Measurements from ENCODE around the gene DYNC2H1. TPM values are rescaled to one million over a fixed set of nuclear protein-coding genes. Genes with fewer than 3 reads are reported as not detected.

The DYNC2H1 gene
- total and polyA plus RNA-seq, 12 donors: 11.0 to 30.6 (median 18.9) TPM

GRCh38 chr11:103434073-103434411 lies 324.8 kb downstream of the DYNC2H1 start:
- no peaks in the 10 kb centered on the region for H3K36me3 ChIP-seq (replicated peaks in 1 of 2)
- DNase-seq: no peak
- no peaks in the 10 kb centered on the region for H3K27me3 ChIP-seq
- intact Hi-C loops (cut with DNase I): no loop called here
- H3K4me3 ChIP-seq: no peak overlapping the region
- no peaks in the 10 kb centered on the region for H3K9me3 ChIP-seq (replicated peaks in 1 of 3)
- peaks cover 0 to 6% of the 10 kb centered on the region in 2 donors for H3K4me1 ChIP-seq (replicated peaks in 1 of 2)
- 0 to 27% (median 0%) methylated on average over 1 of the region's 1 CpG for WGBS, 4 donors
- TF ChIP-seq CTCF (IDR thresholded peaks at IDR 0.05) (no peak), POLR2A (IDR thresholded peaks at IDR 0.05) (no peak)
- no peak overlapping the region for H3K27ac ChIP-seq

GRCh38 chr11:103436131-103436770 lies 327.0 kb downstream of the DYNC2H1 start:
- 84 to 94% (median 88%) methylated on average over 3 of the region's 3 CpGs for WGBS, 4 donors

DNA sequence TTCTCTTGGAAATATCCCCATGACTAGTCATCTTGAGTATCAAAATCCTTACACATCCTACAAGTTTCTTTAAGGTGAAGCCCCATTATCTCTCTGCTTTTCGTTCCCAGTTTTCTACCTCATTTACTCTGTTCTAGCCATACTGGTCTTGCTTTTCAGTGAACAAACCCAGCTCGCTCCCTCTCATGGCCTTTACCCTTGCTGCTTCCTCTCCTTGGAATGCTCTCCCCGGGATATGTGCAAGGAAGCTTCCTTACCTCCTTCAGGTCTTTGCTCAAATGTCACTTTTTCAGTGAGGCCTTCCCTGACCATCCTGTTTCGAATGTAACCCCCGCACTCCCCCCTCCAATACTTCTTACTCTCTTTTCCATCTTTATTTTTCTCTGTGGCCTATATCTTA lies 331.8 kb downstream of the DYNC2H1 start:
- H3K9me3 ChIP-seq (replicated peaks in 1 of 3): no peaks in the 10 kb centered on the region
- no peak overlapping the region for H3K27ac ChIP-seq
- H3K4me3 ChIP-seq: no peak overlapping the region
- intact Hi-C loops (cut with DNase I): no loop called here
- H3K4me1 ChIP-seq (replicated peaks in 1 of 2): no peaks in the 10 kb centered on the region
- no peaks in the 10 kb centered on the region for H3K27me3 ChIP-seq
- WGBS, 4 donors: 86 to 92% (median 88%) methylated on average over 5 of the region's 5 CpGs
- no peak for DNase-seq
- TF ChIP-seq POLR2A (IDR thresholded peaks at IDR 0.05) (no peak), CTCF (IDR thresholded peaks at IDR 0.05) (no peak)
- H3K36me3 ChIP-seq (replicated peaks in 1 of 2): no peaks in the 10 kb centered on the region

More at GRCh38 chr11:103436131-103436770, 327.0 kb downstream of the DYNC2H1 start:
- H3K4me3 ChIP-seq: no peak overlapping the region
- no peaks in the 10 kb centered on the region for H3K9me3 ChIP-seq (replicated peaks in 1 of 3)
- H3K27ac ChIP-seq: no peak overlapping the region
- peaks cover 0 to 6% of the 10 kb centered on the region in 2 donors for H3K4me1 ChIP-seq (replicated peaks in 1 of 2)
- no peak for DNase-seq
- TF ChIP-seq CTCF (IDR thresholded peaks at IDR 0.05): no peak
- no peak for TF ChIP-seq POLR2A (IDR thresholded peaks at IDR 0.05)
- intact Hi-C loops (cut with DNase I): no loop called here
- no peaks in the 10 kb centered on the region for H3K36me3 ChIP-seq (replicated peaks in 1 of 2)
- H3K27me3 ChIP-seq: no peaks in the 10 kb centered on the region

- WGBS, 4 donors: 55 to 80% (median 76%) methylated on average over 3 of the region's 3 CpGs
- intact Hi-C loops (cut with DNase I): no loop called here
- no peaks in the 10 kb centered on the region for H3K27me3 ChIP-seq
- H3K27ac ChIP-seq: no peak overlapping the region
- H3K4me1 ChIP-seq (replicated peaks in 1 of 2): no peaks in the 10 kb centered on the region
- TF ChIP-seq POLR2A (IDR thresholded peaks at IDR 0.05) (no peak), CTCF (IDR thresholded peaks at IDR 0.05) (no peak)
- no peak for DNase-seq
- H3K36me3 ChIP-seq (replicated peaks in 1 of 2): no peaks in the 10 kb centered on the region
- H3K9me3 ChIP-seq (replicated peaks in 1 of 3): no peaks in the 10 kb centered on the region
- H3K4me3 ChIP-seq: no peak overlapping the region
These were observed 339.7 kb downstream of the DYNC2H1 start for GRCh38 chr11:103448966-103449365.

All from adrenal gland (tissue), 12 donors.